WTC11 (cell line): ENCODE data around the gene SERP2. TPM values are rescaled to one million over a fixed set of nuclear protein-coding genes. Genes with fewer than 3 reads are reported as not detected.

Experiments
- ATAC-seq: fragments of 200-7000 bp; cut with Tn5 transposase; 2 replicates; pipeline ENCODE4 v1.10.0; 2021; ENCODE audit warnings: mild to moderate bottlenecking, moderate library complexity
- CTCF ChIA-PET: fragments of 300-600 bp; sonication (Branson Sonifier 250); formaldehyde crosslinking; loops from one replicate; lab custom pipeline; 2021; ENCODE audit warnings: antibody characterized with exemption; lab: Charles Lee
- POLR2A ChIA-PET: fragments of 350-600 bp; sonication (Branson Sonifier 250); formaldehyde crosslinking; loops from one replicate; lab custom pipeline; 2021; ENCODE audit warnings: antibody characterized with exemption; lab: Charles Lee
- DNase-seq: peaks from one replicate; pipeline ENCODE4 v3.0.0; 2021; ENCODE audit warnings: low spot score
- H3K27ac Mint-ChIP-seq: 2 replicates; pipeline ENCODE4 v1.8.0; 2021; ENCODE audit warnings: mixed read lengths
- H3K27me3 Mint-ChIP-seq: 2 replicates; pipeline ENCODE4 v1.8.0; 2021; ENCODE audit warnings: low read depth, mild to moderate bottlenecking, moderate library complexity, mixed read lengths
- H3K36me3 Mint-ChIP-seq: 2 replicates; pipeline ENCODE4 v1.8.0; 2021; ENCODE audit warnings: mixed read lengths
- H3K4me1 Mint-ChIP-seq: 2 replicates; pipeline ENCODE4 v1.8.0; 2022; ENCODE audit warnings: mixed read lengths
- H3K4me3 Mint-ChIP-seq: 2 replicates; pipeline ENCODE4 v1.8.0; 2021; ENCODE audit warnings: mild to moderate bottlenecking, moderate library complexity, mixed read lengths
- H3K9me3 Mint-ChIP-seq: 2 replicates; pipeline ENCODE4 v1.8.0; 2021; ENCODE audit warnings: mixed read lengths
- CREB1 ChIP-seq: sonication (generic); formaldehyde crosslinking; IDR thresholded peaks from 2 replicates; pipeline ENCODE4 v1.8.0; 2023; ENCODE audit warnings: mild to moderate bottlenecking, missing genetic modification reagents
- CREM ChIP-seq: sonication (generic); formaldehyde crosslinking; IDR thresholded peaks from 2 replicates; pipeline ENCODE4 v1.8.1; 2022; ENCODE audit warnings: mild to moderate bottlenecking, missing genetic modification reagents, moderate library complexity
- FOXJ3 ChIP-seq: sonication (generic); formaldehyde crosslinking; IDR thresholded peaks from 2 replicates; pipeline ENCODE4 v1.9.0; 2021; ENCODE audit warnings: missing genetic modification reagents, mild to moderate bottlenecking, borderline replicate concordance
- FOXK1 ChIP-seq: sonication (generic); formaldehyde crosslinking; IDR thresholded peaks from 2 replicates; pipeline ENCODE4 v1.8.0; 2022; ENCODE audit warnings: mild to moderate bottlenecking, moderate library complexity, missing genetic modification reagents
- GABPB1 ChIP-seq: sonication (generic); formaldehyde crosslinking; IDR thresholded peaks from 2 replicates; pipeline ENCODE4 v1.8.1; 2023; ENCODE audit warnings: mild to moderate bottlenecking, missing genetic modification reagents
- MYBL2 ChIP-seq: sonication (generic); formaldehyde crosslinking; IDR thresholded peaks from 2 replicates; pipeline ENCODE4 v1.8.1; 2023; ENCODE audit warnings: mild to moderate bottlenecking, moderate library complexity, missing genetic modification reagents
- NFE2L1 ChIP-seq: sonication (generic); formaldehyde crosslinking; IDR thresholded peaks from 2 replicates; pipeline ENCODE4 v1.8.1; 2023; ENCODE audit warnings: missing genetic modification reagents
- NR1H2 ChIP-seq: sonication (generic); formaldehyde crosslinking; IDR thresholded peaks from 2 replicates; pipeline ENCODE4 v1.9.0; 2021; ENCODE audit warnings: mild to moderate bottlenecking, moderate library complexity, missing genetic modification reagents
- NR3C1 ChIP-seq: sonication (generic); formaldehyde crosslinking; conservative IDR thresholded peaks from 2 replicates; pipeline ENCODE4 v1.8.1; 2023; ENCODE audit warnings: low read depth, mild to moderate bottlenecking, missing genetic modification reagents
- RORB ChIP-seq: fragments of 250-450 bp; sonication (Bioruptor Pico); IDR thresholded peaks from 2 replicates; pipeline ENCODE4 v1.9.0; 2021; ENCODE audit warnings: mild to moderate bottlenecking
- ZNF219 ChIP-seq: sonication (generic); formaldehyde crosslinking; IDR thresholded peaks from 2 replicates; pipeline ENCODE4 v1.8.0; 2023; ENCODE audit warnings: missing genetic modification reagents, mild to moderate bottlenecking, borderline replicate concordance
- ZNF232 ChIP-seq: sonication (generic); formaldehyde crosslinking; IDR thresholded peaks from 2 replicates; pipeline ENCODE4 v1.8.0; 2022; ENCODE audit warnings: mild to moderate bottlenecking, missing genetic modification reagents
- ZNF416 ChIP-seq: fragments of 250-450 bp; sonication (Bioruptor Pico); IDR thresholded peaks from 2 replicates; pipeline ENCODE4 v1.9.0; 2021; ENCODE audit warnings: mild to moderate bottlenecking, inconsistent platforms
- ZNF423 ChIP-seq: fragments of 250-450 bp; sonication (Bioruptor Pico); IDR thresholded peaks from 2 replicates; pipeline ENCODE4 v2.1.2; 2022; ENCODE audit warnings: mild to moderate bottlenecking, moderate library complexity
- total RNA-seq: library from RNA; stranded (reverse); gene quantifications from 3 replicates; pipeline ENCODE4 v1.2.3, GENCODE V29; 2021
- TF ChIP-seq, protein P1 (sequence below): fragments of 250-450 bp; sonication (Bioruptor Pico); IDR thresholded peaks from 2 replicates; pipeline ENCODE4 v2.1.2; 2022; ENCODE audit warnings: mild to moderate bottlenecking, moderate library complexity
- TF ChIP-seq, protein P2 (sequence below): fragments of 250-450 bp; sonication (Bioruptor Pico); IDR thresholded peaks from 2 replicates; pipeline ENCODE4 v1.9.0; 2021; ENCODE audit warnings: mild to moderate bottlenecking
- TF ChIP-seq, protein P3 (sequence below): sonication (generic); formaldehyde crosslinking; IDR thresholded peaks from 2 replicates; pipeline ENCODE4 v1.8.1; 2023; ENCODE audit warnings: mild to moderate bottlenecking, missing genetic modification reagents, moderate library complexity
- TF ChIP-seq, protein P4 (sequence below): fragments of 250-450 bp; sonication (Bioruptor Pico); IDR thresholded peaks from 2 replicates; pipeline ENCODE4 v1.9.0; 2021; ENCODE audit warnings: mild to moderate bottlenecking
- TF ChIP-seq, protein P5 (sequence below): fragments of 250-450 bp; sonication (Bioruptor Pico); IDR thresholded peaks from 2 replicates; pipeline ENCODE4 v1.8.0; 2021; ENCODE audit warnings: mild to moderate bottlenecking
- TF ChIP-seq, protein P6 (sequence below): sonication (generic); formaldehyde crosslinking; IDR thresholded peaks from 2 replicates; pipeline ENCODE4 v1.8.0; 2022; ENCODE audit warnings: mild to moderate bottlenecking, missing genetic modification reagents
- TF ChIP-seq, protein P7 (sequence below): sonication (generic); formaldehyde crosslinking; IDR thresholded peaks from 2 replicates; pipeline ENCODE4 v1.8.1; 2022; ENCODE audit warnings: mild to moderate bottlenecking, missing genetic modification reagents, moderate library complexity, borderline replicate concordance
- TF ChIP-seq, protein P8 (sequence below): fragments of 250-450 bp; sonication (Bioruptor Pico); IDR thresholded peaks from 2 replicates; pipeline ENCODE4 v1.9.0; 2021; ENCODE audit warnings: mild to moderate bottlenecking, borderline replicate concordance

SERP2 gene
- total RNA-seq, 1 experiment from 2014 or later: 1.2 TPM

DNA sequence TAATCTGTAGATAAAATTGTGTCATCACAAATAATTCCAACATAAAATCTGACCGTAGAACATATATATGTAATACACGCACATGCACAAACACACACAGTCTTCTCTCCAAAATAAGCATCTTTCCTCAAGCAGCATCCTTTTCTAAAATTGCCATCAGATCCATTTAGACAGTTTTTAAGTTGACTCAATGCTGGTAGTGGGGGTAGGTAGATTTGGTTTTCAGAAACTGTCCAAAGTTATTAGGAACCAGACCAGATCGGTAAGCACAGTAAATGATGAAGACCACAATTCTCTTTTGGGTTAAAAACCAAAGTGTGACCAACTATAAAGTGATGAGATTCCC is 64.6 kb downstream of the SERP2 start:
- Mint-ChIP-seq H3K36me3 (peaks cover 18% of the 10 kb centered on the region), H3K9me3 (no peaks in the 10 kb centered on the region), H3K4me3 (no peak overlapping the region), H3K4me1 (peaks cover 32% of the 10 kb centered on the region), H3K27me3 (no peaks in the 10 kb centered on the region), H3K27ac (peak overlapping the region; percentile 3; the same call in 1 of the 2 replicates)
- ATAC-seq (no peak), DNase-seq (no peak)
- POLR2A ChIA-PET: no interaction called here
- CTCF ChIA-PET: interaction anchor here (2.1 kb wide), 1 partner anchor 247 kb away, joined by 12 read pairs; no protein-coding TSS in a partner anchor
- TF ChIP-seq NR3C1: no peak
- TF ChIP-seq ZNF232: no peak
- no peak for TF ChIP-seq CREB1 (CRISPR knock-in tag)
- TF ChIP-seq CREM (CRISPR knock-in tag): no peak
- TF ChIP-seq MYBL2 (CRISPR knock-in tag): no peak
- TF ChIP-seq, protein P1, sequence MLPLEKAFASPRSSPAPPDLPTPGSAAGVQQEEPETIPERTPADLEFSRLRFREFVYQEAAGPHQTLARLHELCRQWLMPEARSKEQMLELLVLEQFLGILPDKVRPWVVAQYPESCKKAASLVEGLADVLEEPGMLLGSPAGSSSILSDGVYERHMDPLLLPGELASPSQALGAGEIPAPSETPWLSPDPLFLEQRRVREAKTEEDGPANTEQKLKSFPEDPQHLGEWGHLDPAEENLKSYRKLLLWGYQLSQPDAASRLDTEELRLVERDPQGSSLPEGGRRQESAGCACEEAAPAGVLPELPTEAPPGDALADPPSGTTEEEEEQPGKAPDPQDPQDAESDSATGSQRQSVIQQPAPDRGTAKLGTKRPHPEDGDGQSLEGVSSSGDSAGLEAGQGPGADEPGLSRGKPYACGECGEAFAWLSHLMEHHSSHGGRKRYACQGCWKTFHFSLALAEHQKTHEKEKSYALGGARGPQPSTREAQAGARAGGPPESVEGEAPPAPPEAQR (CRISPR knock-in tag): no peak
- no peak for TF ChIP-seq ZNF219 (CRISPR knock-in tag)
- TF ChIP-seq RORB (CRISPR knock-in tag): no peak
- TF ChIP-seq FOXJ3 (CRISPR knock-in tag): no peak
- TF ChIP-seq, protein P2, sequence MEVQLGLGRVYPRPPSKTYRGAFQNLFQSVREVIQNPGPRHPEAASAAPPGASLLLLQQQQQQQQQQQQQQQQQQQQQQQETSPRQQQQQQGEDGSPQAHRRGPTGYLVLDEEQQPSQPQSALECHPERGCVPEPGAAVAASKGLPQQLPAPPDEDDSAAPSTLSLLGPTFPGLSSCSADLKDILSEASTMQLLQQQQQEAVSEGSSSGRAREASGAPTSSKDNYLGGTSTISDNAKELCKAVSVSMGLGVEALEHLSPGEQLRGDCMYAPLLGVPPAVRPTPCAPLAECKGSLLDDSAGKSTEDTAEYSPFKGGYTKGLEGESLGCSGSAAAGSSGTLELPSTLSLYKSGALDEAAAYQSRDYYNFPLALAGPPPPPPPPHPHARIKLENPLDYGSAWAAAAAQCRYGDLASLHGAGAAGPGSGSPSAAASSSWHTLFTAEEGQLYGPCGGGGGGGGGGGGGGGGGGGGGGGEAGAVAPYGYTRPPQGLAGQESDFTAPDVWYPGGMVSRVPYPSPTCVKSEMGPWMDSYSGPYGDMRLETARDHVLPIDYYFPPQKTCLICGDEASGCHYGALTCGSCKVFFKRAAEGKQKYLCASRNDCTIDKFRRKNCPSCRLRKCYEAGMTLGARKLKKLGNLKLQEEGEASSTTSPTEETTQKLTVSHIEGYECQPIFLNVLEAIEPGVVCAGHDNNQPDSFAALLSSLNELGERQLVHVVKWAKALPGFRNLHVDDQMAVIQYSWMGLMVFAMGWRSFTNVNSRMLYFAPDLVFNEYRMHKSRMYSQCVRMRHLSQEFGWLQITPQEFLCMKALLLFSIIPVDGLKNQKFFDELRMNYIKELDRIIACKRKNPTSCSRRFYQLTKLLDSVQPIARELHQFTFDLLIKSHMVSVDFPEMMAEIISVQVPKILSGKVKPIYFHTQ (CRISPR knock-in tag): no peak
- TF ChIP-seq, protein P3, sequence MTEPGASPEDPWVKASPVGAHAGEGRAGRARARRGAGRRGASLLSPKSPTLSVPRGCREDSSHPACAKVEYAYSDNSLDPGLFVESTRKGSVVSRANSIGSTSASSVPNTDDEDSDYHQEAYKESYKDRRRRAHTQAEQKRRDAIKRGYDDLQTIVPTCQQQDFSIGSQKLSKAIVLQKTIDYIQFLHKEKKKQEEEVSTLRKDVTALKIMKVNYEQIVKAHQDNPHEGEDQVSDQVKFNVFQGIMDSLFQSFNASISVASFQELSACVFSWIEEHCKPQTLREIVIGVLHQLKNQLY (CRISPR knock-in tag): no peak
- TF ChIP-seq ZNF423 (CRISPR knock-in tag): no peak

DNA sequence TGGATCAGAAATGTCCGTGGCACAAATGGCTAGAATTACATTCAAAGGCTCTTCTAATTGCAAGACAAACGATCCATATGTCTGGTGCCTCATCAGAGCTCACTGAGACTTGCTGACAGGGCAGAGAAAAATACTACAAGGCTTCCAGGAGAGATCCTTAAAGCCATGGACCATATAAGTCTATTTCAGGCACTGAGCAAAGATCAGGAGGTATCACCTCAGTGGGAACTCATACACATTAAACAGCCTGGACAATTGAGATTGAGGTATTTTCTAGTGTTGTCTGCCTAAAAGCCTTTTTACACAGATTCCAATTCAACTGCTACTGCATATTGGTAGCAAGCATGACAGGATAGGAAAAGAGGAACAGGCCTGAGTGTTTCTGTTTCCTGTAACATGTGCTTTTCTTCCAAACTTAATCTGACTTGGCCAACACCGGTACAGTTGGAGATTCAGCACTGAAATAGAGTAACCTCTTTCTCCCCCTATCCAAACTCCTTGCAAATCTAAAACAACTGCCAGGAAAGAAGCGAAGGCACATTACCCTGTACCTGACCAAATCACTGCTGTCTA is 65.9 kb downstream of the SERP2 start:
- H3K27ac Mint-ChIP-seq: peak overlapping the region; percentile 54
- DNase-seq (no peak), ATAC-seq (no peak)
- POLR2A ChIA-PET: no interaction called here
- no peaks in the 10 kb centered on the region for H3K27me3 Mint-ChIP-seq
- H3K4me3 Mint-ChIP-seq: no peak overlapping the region
- peaks cover 4% of the 10 kb centered on the region for H3K36me3 Mint-ChIP-seq
- CTCF ChIA-PET: interaction anchor here (0.9 kb wide), 1 partner anchor 274 kb away, joined by 3 read pairs; no protein-coding TSS in a partner anchor
- no peaks in the 10 kb centered on the region for H3K9me3 Mint-ChIP-seq
- H3K4me1 Mint-ChIP-seq: peaks cover 28% of the 10 kb centered on the region
- TF ChIP-seq, protein P4, sequence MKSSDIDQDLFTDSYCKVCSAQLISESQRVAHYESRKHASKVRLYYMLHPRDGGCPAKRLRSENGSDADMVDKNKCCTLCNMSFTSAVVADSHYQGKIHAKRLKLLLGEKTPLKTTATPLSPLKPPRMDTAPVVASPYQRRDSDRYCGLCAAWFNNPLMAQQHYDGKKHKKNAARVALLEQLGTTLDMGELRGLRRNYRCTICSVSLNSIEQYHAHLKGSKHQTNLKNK (CRISPR knock-in tag): no peak
- TF ChIP-seq, protein P5, sequence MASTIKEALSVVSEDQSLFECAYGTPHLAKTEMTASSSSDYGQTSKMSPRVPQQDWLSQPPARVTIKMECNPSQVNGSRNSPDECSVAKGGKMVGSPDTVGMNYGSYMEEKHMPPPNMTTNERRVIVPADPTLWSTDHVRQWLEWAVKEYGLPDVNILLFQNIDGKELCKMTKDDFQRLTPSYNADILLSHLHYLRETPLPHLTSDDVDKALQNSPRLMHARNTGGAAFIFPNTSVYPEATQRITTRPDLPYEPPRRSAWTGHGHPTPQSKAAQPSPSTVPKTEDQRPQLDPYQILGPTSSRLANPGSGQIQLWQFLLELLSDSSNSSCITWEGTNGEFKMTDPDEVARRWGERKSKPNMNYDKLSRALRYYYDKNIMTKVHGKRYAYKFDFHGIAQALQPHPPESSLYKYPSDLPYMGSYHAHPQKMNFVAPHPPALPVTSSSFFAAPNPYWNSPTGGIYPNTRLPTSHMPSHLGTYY (CRISPR knock-in tag): no peak
- no peak for TF ChIP-seq NR1H2
- TF ChIP-seq, protein P6, sequence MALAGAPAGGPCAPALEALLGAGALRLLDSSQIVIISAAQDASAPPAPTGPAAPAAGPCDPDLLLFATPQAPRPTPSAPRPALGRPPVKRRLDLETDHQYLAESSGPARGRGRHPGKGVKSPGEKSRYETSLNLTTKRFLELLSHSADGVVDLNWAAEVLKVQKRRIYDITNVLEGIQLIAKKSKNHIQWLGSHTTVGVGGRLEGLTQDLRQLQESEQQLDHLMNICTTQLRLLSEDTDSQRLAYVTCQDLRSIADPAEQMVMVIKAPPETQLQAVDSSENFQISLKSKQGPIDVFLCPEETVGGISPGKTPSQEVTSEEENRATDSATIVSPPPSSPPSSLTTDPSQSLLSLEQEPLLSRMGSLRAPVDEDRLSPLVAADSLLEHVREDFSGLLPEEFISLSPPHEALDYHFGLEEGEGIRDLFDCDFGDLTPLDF (CRISPR knock-in tag): no peak
- no peak for TF ChIP-seq ZNF416 (CRISPR knock-in tag)
- no peak for TF ChIP-seq NFE2L1 (CRISPR knock-in tag)
- TF ChIP-seq, protein P7, sequence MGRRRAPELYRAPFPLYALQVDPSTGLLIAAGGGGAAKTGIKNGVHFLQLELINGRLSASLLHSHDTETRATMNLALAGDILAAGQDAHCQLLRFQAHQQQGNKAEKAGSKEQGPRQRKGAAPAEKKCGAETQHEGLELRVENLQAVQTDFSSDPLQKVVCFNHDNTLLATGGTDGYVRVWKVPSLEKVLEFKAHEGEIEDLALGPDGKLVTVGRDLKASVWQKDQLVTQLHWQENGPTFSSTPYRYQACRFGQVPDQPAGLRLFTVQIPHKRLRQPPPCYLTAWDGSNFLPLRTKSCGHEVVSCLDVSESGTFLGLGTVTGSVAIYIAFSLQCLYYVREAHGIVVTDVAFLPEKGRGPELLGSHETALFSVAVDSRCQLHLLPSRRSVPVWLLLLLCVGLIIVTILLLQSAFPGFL (CRISPR knock-in tag): no peak
- TF ChIP-seq GABPB1 (CRISPR knock-in tag): no peak
- TF ChIP-seq FOXK1 (CRISPR knock-in tag): no peak
- TF ChIP-seq, protein P8, sequence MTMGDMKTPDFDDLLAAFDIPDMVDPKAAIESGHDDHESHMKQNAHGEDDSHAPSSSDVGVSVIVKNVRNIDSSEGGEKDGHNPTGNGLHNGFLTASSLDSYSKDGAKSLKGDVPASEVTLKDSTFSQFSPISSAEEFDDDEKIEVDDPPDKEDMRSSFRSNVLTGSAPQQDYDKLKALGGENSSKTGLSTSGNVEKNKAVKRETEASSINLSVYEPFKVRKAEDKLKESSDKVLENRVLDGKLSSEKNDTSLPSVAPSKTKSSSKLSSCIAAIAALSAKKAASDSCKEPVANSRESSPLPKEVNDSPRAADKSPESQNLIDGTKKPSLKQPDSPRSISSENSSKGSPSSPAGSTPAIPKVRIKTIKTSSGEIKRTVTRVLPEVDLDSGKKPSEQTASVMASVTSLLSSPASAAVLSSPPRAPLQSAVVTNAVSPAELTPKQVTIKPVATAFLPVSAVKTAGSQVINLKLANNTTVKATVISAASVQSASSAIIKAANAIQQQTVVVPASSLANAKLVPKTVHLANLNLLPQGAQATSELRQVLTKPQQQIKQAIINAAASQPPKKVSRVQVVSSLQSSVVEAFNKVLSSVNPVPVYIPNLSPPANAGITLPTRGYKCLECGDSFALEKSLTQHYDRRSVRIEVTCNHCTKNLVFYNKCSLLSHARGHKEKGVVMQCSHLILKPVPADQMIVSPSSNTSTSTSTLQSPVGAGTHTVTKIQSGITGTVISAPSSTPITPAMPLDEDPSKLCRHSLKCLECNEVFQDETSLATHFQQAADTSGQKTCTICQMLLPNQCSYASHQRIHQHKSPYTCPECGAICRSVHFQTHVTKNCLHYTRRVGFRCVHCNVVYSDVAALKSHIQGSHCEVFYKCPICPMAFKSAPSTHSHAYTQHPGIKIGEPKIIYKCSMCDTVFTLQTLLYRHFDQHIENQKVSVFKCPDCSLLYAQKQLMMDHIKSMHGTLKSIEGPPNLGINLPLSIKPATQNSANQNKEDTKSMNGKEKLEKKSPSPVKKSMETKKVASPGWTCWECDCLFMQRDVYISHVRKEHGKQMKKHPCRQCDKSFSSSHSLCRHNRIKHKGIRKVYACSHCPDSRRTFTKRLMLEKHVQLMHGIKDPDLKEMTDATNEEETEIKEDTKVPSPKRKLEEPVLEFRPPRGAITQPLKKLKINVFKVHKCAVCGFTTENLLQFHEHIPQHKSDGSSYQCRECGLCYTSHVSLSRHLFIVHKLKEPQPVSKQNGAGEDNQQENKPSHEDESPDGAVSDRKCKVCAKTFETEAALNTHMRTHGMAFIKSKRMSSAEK (CRISPR knock-in tag): no peak
